GM23338 (cell line): ENCODE results near the gene CS. TPM values are rescaled to one million over a fixed set of nuclear protein-coding genes. Genes with fewer than 3 reads are reported as not detected.

Source experiments
- ATAC-seq: fragments of 200-7000 bp; cut with Tn5 transposase; 3 replicates; pipeline ENCODE4 v1.9.1; 2020
- DNase-seq: peaks from one replicate; pipeline ENCODE4 v3.0.0-alpha.2; 2015; ENCODE audit warnings: low spot score
- H2AFZ ChIP-seq: fragments of 200-600 bp; sonication (generic); 2 replicates; pipeline ENCODE4 v1.8.0; 2016; ENCODE audit warnings: antibody characterized with exemption, mild to moderate bottlenecking, moderate library complexity
- H3F3A ChIP-seq: fragments of 200-600 bp; sonication (generic); replicated peaks from 2 replicates; pipeline ENCODE4 v1.8.0; 2017; ENCODE audit warnings: antibody characterized with exemption, mixed run types, low read depth
- H3K27ac ChIP-seq: fragments of 200-600 bp; sonication (generic); 2 replicates; pipeline ENCODE4 v1.6.1; 2016; ENCODE audit warnings: low read depth
- H3K27me3 ChIP-seq: fragments of 200-600 bp; sonication (generic); 2 replicates; pipeline ENCODE4 v1.8.0; 2016; ENCODE audit warnings: mild to moderate bottlenecking, mixed run types, moderate library complexity; ENCODE audit not compliant: insufficient read depth
- H3K36me3 ChIP-seq: fragments of 200-600 bp; sonication (generic); 2 replicates; pipeline ENCODE4 v1.8.0; 2016; ENCODE audit warnings: mild to moderate bottlenecking; ENCODE audit not compliant: insufficient read depth
- H3K4me1 ChIP-seq: fragments of 200-600 bp; sonication (generic); 2 replicates; pipeline ENCODE4 v1.8.0; 2016; ENCODE audit warnings: mild to moderate bottlenecking, moderate library complexity; ENCODE audit not compliant: insufficient read depth
- H3K4me2 ChIP-seq: fragments of 200-600 bp; sonication (generic); 2 replicates; pipeline ENCODE4 v1.7.1; 2017; ENCODE audit warnings: mixed run types
- H3K4me3 ChIP-seq: fragments of 200-600 bp; sonication (generic); 2 replicates; pipeline ENCODE4 v1.6.1; 2016; ENCODE audit warnings: mixed run types
- H3K79me2 ChIP-seq: fragments of 200-600 bp; sonication (generic); replicated peaks from 2 replicates; pipeline ENCODE4 v1.8.0; 2017; ENCODE audit warnings: mild to moderate bottlenecking; ENCODE audit not compliant: insufficient read depth
- H3K9me2 ChIP-seq: fragments of 200-600 bp; sonication (generic); 2 replicates; pipeline ENCODE4 v1.8.0; 2017; ENCODE audit not compliant: insufficient read depth
- H4K20me1 ChIP-seq: fragments of 200-600 bp; sonication (generic); replicated peaks from 2 replicates; pipeline ENCODE4 v1.8.0; 2017; ENCODE audit warnings: mild to moderate bottlenecking; ENCODE audit not compliant: insufficient read depth
- H3K27ac Mint-ChIP-seq: 2 replicates; pipeline ENCODE4 v1.8.0; 2020; ENCODE audit warnings: inconsistent platforms, mild to moderate bottlenecking, moderate library complexity, mixed read lengths
- H3K27me3 Mint-ChIP-seq: 3 replicates; pipeline ENCODE4 v1.8.0; 2022; ENCODE audit warnings: low read depth, mild to moderate bottlenecking, moderate library complexity, mixed read lengths, inconsistent platforms; ENCODE audit not compliant: insufficient read depth, poor library complexity
- H3K36me3 Mint-ChIP-seq: 3 replicates; pipeline ENCODE4 v1.8.0; 2021; ENCODE audit warnings: low read depth, mild to moderate bottlenecking, inconsistent platforms, moderate library complexity, mixed read lengths
- H3K4me1 Mint-ChIP-seq: 3 replicates; pipeline ENCODE4 v1.8.0; 2020; ENCODE audit warnings: mild to moderate bottlenecking, inconsistent platforms, mixed read lengths
- H3K4me3 Mint-ChIP-seq: 3 replicates; pipeline ENCODE4 v1.8.0; 2021; ENCODE audit warnings: moderate library complexity, mild to moderate bottlenecking, inconsistent platforms, mixed read lengths
- H3K9me3 Mint-ChIP-seq: 3 replicates; pipeline ENCODE4 v1.8.0; 2020; ENCODE audit warnings: moderate library complexity, mild to moderate bottlenecking, inconsistent platforms, mixed read lengths
- ETS1 ChIP-seq: IDR thresholded peaks from 2 replicates; pipeline ENCODE4 v1.6.1; 2016; ENCODE audit warnings: antibody characterized with exemption
- EZH2 ChIP-seq: fragments of 200-600 bp; sonication (generic); IDR thresholded peaks from one replicate; pipeline ENCODE4 v1.8.0; 2017; ENCODE audit warnings: antibody characterized with exemption, mild to moderate bottlenecking, low read depth; ENCODE audit not compliant: unreplicated experiment
- JUNB ChIP-seq: IDR thresholded peaks from one replicate; pipeline ENCODE4 v1.6.1; 2016; ENCODE audit warnings: antibody characterized with exemption; ENCODE audit not compliant: unreplicated experiment
- NANOG ChIP-seq: IDR thresholded peaks from 2 replicates; pipeline ENCODE4 v1.6.1; 2016; ENCODE audit warnings: antibody characterized with exemption, borderline replicate concordance
- STAT1 ChIP-seq: IDR thresholded peaks from one replicate; pipeline ENCODE4 v1.6.1; 2016; ENCODE audit warnings: antibody characterized with exemption; ENCODE audit not compliant: unreplicated experiment
- polyA plus RNA-seq: library from polyadenylated mRNA; unstranded; fragments of >200 nt; fragmentation: Nextera tagmentation; extraction: Ambion mirVana; gene quantifications from 2 replicates; pipeline ENCODE4 v1.2.1, GENCODE V29; 2016
- total RNA-seq: library from RNA; depleted of rRNA; stranded (reverse); fragments of >200 nt; shearing (Covaris generic); gene quantifications from 2 replicates; pipeline ENCODE4 v1.2.3, GENCODE V29; 2014
- TF ChIP-seq, protein P1 (sequence below): fragments of 250-450 bp; sonication (Bioruptor Pico); IDR thresholded peaks from 2 replicates; pipeline ENCODE4 v1.5.0; 2020; ENCODE audit warnings: mild to moderate bottlenecking, moderate library complexity
- TF ChIP-seq, protein P2 (sequence below), 2 experiments: fragments of 200-600 bp in 1 of 2; sonication (generic) in 1 of 2; conservative IDR thresholded peaks; 2 replicates each; pipeline versions ENCODE4 v1.5.1 to v1.6.1; 2016 to 2017; ENCODE audit warnings: antibody characterized with exemption in 2 of 2, low read depth in 2 of 2, mild to moderate bottlenecking in 2 of 2, moderate library complexity in 1 of 2

Gene CS
- total and polyA plus RNA-seq, 2 experiments from 2014 or later = 63.3 to 166 TPM

GRCh38 chr12:56326533-56326932 lies 26.4 kb upstream of the CS start (continued):
- TF ChIP-seq, protein P1, sequence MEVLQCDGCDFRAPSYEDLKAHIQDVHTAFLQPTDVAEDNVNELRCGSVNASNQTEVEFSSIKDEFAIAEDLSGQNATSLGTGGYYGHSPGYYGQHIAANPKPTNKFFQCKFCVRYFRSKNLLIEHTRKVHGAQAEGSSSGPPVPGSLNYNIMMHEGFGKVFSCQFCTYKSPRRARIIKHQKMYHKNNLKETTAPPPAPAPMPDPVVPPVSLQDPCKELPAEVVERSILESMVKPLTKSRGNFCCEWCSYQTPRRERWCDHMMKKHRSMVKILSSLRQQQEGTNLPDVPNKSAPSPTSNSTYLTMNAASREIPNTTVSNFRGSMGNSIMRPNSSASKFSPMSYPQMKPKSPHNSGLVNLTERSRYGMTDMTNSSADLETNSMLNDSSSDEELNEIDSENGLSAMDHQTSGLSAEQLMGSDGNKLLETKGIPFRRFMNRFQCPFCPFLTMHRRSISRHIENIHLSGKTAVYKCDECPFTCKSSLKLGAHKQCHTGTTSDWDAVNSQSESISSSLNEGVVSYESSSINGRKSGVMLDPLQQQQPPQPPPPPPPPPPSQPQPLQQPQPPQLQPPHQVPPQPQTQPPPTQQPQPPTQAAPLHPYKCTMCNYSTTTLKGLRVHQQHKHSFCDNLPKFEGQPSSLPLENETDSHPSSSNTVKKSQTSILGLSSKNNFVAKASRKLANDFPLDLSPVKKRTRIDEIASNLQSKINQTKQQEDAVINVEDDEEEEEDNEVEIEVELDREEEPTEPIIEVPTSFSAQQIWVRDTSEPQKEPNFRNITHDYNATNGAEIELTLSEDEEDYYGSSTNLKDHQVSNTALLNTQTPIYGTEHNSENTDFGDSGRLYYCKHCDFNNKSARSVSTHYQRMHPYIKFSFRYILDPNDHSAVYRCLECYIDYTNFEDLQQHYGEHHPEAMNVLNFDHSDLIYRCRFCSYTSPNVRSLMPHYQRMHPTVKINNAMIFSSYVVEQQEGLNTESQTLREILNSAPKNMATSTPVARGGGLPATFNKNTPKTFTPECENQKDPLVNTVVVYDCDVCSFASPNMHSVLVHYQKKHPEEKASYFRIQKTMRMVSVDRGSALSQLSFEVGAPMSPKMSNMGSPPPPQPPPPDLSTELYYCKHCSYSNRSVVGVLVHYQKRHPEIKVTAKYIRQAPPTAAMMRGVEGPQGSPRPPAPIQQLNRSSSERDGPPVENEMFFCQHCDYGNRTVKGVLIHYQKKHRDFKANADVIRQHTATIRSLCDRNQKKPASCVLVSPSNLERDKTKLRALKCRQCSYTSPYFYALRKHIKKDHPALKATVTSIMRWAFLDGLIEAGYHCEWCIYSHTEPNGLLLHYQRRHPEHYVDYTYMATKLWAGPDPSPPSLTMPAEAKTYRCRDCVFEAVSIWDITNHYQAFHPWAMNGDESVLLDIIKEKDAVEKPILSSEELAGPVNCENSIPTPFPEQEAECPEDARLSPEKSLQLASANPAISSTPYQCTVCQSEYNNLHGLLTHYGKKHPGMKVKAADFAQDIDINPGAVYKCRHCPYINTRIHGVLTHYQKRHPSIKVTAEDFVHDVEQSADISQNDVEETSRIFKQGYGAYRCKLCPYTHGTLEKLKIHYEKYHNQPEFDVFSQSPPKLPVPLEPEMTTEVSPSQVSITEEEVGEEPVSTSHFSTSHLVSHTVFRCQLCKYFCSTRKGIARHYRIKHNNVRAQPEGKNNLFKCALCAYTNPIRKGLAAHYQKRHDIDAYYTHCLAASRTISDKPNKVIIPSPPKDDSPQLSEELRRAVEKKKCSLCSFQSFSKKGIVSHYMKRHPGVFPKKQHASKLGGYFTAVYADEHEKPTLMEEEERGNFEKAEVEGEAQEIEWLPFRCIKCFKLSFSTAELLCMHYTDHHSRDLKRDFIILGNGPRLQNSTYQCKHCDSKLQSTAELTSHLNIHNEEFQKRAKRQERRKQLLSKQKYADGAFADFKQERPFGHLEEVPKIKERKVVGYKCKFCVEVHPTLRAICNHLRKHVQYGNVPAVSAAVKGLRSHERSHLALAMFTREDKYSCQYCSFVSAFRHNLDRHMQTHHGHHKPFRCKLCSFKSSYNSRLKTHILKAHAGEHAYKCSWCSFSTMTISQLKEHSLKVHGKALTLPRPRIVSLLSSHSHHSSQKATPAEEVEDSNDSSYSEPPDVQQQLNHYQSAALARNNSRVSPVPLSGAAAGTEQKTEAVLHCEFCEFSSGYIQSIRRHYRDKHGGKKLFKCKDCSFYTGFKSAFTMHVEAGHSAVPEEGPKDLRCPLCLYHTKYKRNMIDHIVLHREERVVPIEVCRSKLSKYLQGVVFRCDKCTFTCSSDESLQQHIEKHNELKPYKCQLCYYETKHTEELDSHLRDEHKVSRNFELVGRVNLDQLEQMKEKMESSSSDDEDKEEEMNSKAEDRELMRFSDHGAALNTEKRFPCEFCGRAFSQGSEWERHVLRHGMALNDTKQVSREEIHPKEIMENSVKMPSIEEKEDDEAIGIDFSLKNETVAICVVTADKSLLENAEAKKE (CRISPR knock-in tag) = no peak
- no peak for TF ChIP-seq ETS1

- no peaks in the 10 kb centered on the region for H3K4me1 ChIP-seq
- H2AFZ ChIP-seq = no peak overlapping the region
- no peak overlapping the region for H3K4me3 Mint-ChIP-seq
- H3K27me3 ChIP-seq = no peaks in the 10 kb centered on the region
- no peak for ATAC-seq
- peaks cover 18% of the 10 kb centered on the region for H3K36me3 Mint-ChIP-seq
- H3K9me3 Mint-ChIP-seq = no peaks in the 10 kb centered on the region
- H3K27me3 Mint-ChIP-seq = peaks cover 4% of the 10 kb centered on the region
- no peaks in the 10 kb centered on the region for H3K9me2 ChIP-seq
- H3F3A ChIP-seq = no peaks in the 10 kb centered on the region
- H3K4me1 Mint-ChIP-seq = no peaks in the 10 kb centered on the region
- no peak overlapping the region for H3K27ac Mint-ChIP-seq
- no peak overlapping the region for H3K4me2 ChIP-seq
- H3K27ac ChIP-seq = no peak overlapping the region
- H3K79me2 ChIP-seq = no peaks in the 10 kb centered on the region
- no peak for DNase-seq
- H4K20me1 ChIP-seq = no peaks in the 10 kb centered on the region
- no peak overlapping the region for H3K4me3 ChIP-seq
- H3K36me3 ChIP-seq = no peaks in the 10 kb centered on the region
- TF ChIP-seq NANOG (no peak), JUNB (no peak), STAT1 (no peak), EZH2 (no peak)
- TF ChIP-seq, protein P1 (CRISPR knock-in tag) = no peak
- TF ChIP-seq, protein P2, sequence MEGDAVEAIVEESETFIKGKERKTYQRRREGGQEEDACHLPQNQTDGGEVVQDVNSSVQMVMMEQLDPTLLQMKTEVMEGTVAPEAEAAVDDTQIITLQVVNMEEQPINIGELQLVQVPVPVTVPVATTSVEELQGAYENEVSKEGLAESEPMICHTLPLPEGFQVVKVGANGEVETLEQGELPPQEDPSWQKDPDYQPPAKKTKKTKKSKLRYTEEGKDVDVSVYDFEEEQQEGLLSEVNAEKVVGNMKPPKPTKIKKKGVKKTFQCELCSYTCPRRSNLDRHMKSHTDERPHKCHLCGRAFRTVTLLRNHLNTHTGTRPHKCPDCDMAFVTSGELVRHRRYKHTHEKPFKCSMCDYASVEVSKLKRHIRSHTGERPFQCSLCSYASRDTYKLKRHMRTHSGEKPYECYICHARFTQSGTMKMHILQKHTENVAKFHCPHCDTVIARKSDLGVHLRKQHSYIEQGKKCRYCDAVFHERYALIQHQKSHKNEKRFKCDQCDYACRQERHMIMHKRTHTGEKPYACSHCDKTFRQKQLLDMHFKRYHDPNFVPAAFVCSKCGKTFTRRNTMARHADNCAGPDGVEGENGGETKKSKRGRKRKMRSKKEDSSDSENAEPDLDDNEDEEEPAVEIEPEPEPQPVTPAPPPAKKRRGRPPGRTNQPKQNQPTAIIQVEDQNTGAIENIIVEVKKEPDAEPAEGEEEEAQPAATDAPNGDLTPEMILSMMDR (conservative IDR thresholded peaks at IDR 0.05; ENCODE audit: low read depth in 2 of 2) = no peak
These were observed 26.0 kb upstream of the CS start for GRCh38 chr12:56326126-56326525.
